Kasumi-1 (cell line): ENCODE measurements around the gene RETSAT.
"Not testable (repeated sequence)": the region's sequence is repeated elsewhere in the genome, so short reads cannot be mapped to it uniquely, and the experiment has no call there.

Experiments used
- DNase-seq, 2 experiments: peaks; one replicate each; lab custom pipeline; 2025; lab: John Stamatoyannopoulos, UW

RETSAT gene

DNA sequence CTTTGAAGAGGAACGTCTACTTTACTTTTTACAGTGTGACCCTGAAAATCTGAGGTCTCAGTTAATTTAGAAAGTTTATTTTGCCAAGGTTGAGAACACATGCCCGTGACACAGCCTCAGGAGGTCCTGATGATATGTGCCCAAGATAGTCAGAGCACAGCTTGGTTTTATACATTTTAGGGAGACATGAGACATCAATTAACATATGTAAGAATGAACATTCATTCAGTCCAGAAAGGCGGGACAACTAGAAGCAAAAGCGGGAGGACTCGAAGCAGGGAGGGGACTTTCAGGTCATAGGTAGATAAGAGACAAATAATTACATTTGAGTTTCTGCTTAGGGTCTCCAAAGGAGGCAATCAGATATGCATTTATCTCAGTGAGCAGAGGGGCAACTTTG, 23.9 kb upstream of the RETSAT start:
- DNase-seq: no peak

DNA sequence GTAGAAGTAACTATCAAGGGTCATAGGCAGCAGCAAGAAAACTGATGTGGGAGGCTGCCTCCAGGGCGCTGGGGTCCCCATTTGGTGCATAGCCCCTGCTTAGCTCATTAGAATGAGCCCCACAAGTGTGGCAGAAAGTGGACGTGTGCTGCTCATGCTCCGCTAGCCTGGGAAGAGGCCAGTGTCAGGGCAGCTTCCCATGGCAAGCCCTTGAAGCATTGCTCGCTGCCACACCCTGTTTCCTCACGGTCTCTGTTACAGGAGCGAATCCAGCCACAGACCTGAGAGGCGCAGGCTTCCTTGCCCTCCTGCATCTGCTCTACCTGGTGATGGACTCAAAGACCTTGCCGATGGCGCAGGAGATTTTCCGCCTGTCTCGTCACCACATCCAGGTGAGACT, 22.8 kb upstream of the RETSAT start:
- no peak for DNase-seq

DNA sequence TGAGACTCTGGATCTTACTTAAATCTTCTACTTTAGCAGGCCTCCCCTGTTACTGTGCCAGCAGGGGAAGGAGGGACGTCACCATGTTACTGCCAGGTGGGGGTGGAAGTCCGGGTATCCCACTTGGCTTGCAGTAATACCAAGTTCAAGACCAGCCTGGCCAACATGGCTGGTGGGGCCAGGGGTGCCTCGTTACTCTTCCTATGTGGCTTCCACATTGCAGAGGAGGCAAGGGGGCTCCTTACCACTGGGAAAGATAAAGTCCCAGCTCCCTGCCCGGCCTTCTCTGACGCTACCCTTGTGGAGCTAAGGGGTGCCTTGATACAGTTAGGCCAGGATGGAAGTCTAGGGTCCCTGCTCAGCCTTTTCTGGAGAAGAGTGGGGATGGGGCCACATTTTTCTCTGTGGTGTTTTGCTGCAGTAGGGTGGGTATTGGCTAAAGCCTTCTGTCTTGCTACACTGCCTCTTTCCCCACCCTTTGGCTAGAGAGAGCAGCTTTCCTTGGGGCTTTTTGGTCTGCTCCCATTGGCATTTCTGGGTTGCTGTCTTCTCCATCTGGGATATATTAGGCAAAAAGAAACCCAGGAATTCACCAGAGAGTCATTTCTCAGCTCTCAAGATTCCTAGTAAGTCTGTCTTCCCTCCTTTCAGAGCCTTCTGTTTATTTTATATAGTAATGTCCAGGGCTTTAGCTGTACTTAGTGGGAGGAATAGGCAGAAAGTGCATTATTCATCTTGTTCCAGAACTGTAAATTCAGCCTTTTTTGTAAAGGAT, 22.1 kb upstream of the RETSAT start:
- DNase-seq: no peak

DNA sequence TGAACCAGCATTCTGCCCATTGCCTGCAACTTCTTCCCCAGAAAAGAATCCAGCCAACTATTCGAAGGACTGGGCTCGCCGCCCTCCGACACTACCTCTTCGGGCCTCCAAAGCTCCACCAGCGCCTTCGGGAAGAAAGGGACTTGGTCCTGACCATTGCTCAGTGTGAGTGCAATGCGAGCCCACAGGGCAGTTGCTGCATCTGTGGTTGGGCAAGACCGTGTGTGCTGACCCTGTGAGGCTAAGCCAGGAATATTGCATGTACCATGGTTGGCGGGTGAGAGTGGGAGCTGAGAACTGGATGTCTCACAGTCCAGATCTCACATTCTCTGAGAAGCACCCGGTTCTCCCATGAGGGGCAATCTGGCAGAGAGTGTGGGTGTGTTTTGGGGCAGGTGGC, 16.7 kb upstream of the RETSAT start:
- no peak for DNase-seq

DNA sequence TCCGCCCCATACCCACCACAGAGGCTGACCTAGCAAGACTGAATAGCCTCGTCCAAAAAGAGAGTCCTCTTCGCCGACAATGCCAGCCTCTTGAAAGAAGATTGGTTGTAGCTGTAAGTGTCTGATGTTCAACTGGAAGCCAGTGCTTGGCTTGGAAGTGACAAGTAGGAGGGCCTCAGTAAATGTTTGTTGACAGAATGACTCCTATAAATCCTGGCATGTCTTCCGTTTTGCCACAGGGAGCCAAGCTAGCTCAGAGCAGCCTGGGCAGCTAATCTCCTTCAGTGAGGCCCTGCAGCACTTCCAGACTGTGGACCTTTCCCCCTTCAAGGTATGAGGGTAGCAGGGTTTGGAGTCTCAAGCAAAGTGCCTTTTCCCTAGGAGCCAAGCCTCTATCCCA, 15.2 kb upstream of the RETSAT start:
- no peak for DNase-seq

DNA sequence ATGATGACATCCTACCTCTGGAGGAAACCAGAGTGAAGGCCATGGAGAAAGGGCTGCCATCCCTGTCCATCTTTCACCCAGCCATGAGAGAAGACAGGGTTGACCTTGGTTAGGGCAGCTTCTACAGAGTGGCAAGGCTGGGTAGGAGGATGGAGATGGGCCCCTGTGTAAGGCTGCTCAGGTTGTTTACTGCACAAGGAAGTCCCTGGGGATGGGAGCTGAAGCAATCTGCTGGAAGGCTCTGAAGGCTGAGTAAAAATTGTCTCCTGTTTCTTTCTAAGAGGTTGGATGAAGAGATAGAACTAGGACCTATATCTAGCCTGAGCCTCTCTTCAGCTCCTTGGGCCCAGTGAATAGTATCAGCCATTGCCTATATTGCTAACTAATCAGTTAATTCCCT, 14.6 kb upstream of the RETSAT start:
- no peak for DNase-seq

DNA sequence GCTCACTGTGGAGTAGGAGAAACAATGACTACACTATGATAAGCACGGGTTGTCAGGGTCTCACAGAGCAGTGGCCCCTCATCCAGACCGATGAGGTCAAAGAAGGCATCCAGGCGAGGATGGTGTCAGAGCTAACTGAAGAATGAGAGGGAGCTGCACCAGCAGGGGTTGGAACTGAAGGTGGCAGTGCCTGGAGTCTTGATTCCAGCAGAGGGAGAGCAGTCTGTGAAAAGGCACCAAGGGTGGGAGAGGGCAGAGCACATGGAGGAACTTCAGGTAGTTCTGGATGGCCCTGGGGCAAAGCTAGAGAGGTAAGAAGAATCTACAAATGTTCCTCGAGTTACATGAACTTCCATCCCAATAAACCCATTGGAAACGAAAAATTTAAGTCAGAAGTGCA, 12.9 kb upstream of the RETSAT start:
- DNase-seq: no peak

DNA sequence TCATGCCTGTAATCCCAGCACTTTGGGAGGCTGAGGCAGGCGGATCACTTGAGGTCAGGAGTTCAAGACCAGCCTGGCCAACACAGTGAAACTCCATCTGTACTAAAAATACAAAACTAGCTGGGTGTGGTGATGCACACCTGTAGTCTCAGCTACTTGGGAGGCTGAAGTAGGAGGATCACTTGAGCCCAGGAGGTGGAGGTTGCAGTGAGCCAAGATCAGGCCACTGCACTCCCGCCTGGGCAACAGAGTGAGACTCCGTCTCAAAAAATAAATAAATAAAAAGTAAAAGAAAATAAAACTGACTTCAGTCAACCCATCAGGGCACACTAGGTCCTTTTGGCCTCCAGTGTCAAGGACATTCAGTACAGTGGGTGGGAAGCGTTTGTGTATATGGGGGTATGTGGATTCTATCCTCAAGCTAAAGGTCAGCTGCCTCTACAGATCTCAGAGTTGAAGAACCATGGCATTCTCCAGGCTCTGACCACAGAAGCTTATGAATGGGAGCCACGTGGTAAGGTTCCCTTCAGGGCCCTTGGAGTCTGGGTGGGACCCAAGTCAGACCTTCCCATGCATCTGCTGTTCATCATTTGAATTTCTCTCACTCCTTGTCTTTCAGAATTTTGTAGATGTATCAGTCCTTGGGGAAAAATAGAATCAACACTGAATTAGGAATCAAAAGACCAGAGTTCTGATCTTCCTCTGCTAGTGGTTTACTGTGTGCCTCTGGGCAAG, 8.5 kb upstream of the RETSAT start:
- not testable (repeated sequence) for DNase-seq

DNA sequence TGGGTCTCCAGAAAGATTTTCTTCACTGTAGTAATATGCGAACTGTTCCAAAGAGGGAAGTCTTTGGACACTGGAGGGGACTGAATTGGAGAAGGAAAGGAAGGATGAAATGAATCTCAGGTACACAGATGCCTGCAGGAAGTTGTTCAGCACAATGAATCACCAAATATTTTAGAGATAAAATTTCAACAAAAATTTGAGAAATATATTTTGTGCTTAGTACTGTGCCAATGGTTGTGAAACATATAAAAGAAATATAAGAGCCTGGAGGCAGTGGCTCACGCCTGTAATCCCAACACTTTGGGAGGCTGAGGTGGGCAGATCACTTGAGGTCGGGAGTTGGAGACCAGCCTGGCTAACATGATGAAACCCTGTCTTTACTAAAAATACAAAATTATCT, 3.4 kb upstream of the RETSAT start:
- no peak for DNase-seq

DNA sequence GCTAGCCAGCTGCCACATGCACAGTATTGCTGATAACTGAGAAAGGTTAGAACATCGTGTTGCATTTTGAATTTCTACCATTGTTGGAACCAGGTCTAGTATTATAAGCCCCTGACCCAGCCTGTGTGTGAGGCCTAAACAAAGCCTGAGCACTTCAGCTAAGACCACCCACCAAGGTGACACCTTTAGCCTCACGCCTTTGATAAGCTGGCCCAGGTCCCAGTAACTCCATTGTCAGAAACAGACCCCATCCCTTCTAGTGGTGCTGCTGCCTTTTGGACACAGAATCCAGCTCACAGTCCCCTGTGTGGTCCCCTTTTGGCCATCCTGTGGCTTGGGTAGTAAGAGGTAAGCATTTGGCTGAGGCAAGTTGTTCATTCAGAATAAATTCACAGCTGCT, 1.9 kb upstream of the RETSAT start:
- no peak for DNase-seq

DNA sequence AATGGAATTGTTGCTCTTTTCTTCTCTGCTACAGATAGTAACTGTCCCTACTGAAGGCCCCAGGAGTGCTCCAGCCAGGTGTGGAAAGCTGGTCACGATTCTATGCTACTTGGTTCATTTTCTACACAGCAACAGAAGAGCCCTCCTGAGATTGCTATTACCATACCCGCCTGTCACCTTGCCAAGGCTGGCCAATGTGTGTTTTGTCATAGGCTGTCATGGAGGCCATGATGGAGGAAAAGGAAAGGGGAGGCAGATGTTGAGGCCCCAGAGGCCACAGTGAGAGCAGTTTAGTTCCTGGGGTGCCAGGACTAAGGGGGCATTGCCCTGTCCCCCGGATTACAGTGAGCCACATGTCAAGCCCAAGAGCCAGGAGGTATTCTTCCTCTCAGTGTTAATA, 1.2 kb upstream of the RETSAT start:
- no peak for DNase-seq

DNA sequence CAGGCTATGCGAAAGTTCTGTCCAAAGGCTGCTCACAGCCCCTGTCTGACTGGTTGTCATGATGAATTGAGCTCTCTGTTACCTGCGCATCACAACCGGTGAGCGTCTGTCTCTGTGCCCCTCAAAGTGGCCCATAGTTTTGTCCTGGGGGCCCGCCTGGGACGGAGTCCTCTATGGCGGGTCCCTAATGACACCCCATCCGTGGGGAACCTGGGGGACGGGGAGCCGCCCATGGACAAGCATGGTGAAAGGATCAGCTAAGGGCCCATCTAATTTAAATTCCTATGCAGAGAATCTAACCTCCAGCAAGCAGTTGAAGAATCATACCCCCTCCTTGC, 714 bp upstream of the RETSAT start:
- no peak for DNase-seq

DNA sequence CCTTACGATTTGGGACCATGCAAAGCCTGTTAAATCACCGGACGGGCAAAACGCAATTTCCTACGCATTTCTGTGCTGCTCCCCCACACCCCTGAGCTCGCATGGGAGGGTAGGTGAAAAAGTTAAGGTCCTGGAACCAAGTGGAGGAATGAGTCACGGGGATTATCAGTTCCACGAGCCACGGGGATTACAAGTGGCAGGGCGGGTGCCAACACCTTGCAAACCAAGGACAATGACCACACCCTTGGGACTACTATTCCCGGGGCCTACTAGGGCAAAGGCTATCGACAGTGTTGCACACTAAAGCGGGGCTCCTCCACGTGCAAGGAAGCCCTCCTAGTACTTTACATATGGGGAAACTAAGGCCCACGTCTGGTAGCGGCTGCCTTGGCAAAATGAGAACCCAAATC, 447 bp downstream of the RETSAT start:
- DNase-seq: peak in 1 of 2 experiments; percentile 22

DNA sequence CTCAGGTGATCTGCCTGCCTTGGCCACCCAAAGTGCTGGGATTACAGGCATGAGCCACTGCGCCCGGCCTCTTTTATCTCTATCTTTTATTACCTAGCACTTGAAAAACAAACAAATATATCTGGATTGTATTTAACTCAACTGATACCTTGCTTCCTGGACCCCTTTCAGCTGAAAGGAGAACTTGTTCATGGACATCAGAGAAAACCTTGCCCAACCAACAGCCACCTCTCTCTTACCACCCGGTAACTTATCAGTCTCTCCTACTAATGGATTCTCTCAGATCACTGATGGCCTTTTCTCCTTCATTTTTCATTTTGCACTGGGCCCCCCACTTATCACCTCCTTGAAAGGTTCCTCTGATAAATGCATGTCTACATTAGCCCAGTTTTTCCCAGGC, 6.7 kb downstream of the RETSAT start:
- DNase-seq: no peak

DNA sequence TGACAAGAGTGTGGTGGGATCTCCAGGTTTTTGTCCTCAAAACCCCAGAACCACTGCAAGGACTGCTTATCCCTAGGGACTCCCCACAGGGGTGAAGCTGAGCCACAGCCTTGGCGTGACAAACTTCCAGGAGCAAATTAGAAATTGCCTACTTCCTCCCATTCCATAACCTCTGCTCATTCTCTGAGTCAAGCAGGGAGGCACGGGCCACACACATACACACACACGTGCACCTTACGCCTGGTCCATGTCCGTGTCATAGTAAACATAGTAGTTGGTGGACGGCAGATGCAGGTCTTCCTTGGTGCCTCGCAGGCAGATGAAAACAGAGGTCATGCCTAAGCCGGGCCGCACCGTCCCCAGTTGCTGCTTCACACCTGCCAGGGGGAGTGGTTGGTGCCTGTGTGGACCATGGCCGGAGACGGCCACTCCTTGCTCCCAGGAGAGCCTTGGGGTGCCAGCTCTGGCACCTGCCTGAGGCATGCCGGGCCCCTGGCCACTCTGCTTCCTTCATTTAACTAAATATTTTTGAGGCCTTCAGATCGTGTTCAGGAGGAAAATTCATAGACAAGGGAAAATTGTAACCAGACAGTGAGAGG, 9.9 kb downstream of the RETSAT start:
- no peak for DNase-seq

DNA sequence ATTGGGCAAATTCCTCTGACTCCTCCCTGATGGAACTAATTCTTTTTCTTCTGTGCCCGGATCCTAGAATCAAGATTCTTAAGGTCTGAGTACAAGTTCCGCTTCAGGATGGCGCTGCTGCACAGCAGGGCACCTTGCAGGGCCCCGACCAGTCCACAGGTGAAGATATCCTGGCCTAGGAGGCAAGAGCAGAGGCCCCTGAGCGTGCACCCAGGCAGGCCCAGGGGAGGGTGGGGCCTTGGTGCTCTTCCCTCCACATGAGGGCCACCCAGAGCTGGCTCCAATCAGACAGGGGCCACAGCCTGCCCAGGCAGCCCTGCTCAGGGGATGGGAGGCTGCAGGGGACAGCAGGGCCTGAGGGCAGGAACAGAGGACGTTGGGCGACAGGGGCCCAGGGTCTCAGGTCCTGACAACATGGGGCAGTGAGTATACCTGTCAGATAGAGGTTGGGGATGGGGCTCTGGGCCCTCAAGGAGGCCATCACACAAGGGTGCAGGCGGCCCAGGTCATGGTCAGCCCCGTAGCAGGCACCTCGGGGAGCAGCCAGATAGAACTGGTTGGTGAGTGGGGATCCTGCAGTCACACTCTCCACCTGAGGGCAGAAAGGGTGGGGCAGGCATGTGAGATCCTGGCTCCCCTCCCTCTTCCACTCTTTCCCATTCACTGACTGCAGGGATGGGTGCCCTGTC, 11.0 kb downstream of the RETSAT start:
- DNase-seq: not testable (repeated sequence)

DNA sequence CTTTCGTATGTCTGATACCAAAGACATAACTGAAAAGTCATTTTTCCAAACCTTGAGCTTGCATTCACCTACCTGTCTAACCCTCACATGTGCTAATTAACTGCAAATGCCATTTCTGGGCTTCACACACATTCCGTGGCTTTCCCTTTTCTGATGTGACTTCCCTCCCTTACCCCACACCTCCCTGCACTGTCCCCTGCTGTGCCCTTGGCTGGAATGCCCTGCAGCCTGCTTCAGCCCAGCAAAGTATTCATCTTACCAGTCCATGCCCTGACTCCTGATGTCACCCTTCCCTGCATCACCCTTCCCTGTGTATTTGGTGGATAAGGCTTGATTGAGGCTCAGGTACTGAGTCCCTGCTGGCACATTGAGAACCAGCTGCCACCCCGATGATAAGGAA, 12.2 kb downstream of the RETSAT start:
- DNase-seq: no peak

DNA sequence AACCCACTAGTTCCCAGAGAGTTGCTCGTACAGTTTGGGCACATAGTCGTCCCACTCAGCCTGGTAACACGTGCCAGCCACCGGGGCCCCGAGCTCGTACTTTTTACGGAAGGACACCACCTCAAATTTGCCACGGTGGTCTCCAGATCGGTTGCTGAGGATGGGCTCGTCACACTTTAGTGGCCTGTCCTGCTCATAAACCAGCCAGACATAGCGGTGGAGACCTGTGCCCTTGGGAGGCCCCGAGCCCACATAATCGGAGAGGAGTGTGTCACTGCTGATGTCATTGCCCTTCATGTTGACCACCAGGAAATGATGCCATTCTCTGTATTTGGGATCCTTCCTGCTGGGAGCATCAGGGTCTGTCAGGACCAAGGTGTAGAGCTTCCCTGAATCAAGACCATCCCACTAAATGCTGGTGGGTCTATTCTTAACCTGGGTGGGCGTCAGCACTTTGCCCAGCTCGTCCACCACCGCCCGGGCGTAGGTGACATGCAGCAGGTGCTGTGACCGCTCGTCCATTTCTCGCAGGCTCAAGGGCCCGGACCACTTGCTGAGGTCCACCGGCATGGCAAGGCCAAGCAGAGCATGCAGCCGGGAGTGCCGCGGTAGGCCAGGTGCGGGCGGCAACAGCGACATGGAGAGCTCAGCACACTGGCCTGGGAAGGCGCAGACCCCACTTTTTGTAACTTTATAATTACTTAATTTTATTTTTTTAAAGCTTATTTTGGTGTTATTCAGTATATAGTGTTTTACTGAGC, 12.9 kb downstream of the RETSAT start:
- no peak for DNase-seq

DNA sequence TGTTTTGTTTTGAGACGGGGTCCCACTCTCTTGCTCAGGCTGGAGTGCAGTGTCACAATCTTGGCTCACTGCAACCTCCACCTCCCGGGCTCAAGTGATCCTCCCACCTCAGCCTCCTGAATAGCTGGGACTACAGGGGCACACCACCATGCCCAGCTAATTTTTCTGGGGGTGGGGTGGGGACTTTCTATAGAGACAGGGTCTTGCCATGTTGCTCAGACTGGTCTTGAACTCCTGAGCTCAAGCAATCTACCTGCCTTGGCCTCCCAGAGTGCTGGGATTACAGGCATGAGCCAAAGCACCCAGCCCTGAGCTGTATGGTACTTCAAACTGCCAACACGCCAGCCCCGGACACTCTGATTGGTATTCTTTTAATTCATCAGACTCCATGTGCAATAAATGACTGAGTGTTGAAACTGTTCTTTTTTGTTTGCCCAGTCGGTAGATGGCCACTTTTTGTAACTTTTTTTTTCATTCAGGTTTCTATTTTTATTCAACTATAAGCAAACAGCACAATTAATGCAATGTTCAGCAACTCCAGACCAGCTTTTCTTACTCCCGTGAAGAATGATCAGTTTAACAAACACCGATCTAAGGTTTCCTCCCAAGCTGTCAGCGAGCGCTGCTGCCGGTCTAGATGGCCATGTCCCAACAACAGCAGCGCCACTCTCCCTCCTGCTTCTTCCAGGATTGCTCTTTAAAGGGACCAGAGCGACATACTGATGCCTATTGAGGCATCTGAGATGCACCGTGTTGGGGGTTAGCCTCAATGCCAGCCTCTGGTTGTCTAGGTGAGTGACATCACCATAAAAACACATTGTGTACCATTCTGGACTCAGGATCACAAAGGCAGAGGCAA, 14.1 kb downstream of the RETSAT start:
- DNase-seq: no peak

DNA sequence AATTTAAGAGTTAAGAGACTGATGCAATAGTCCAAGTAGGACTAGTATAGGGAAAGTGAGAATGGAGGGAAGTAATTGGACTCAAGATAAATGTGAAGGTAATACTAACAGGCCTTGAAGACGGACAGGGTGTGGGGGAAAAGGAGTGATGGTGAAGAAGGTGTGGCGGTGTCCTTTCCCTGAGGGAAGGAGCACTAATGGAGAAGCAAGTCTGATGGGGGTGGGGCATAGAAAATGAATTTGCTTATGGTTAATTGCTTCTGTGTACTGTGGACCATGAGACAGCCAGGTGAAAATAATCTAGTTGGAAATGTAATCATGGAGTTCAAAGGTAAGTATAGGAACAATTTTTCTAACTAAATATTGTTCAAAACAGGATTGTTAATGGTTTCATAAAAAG, 19.4 kb downstream of the RETSAT start:
- DNase-seq: no peak

DNA sequence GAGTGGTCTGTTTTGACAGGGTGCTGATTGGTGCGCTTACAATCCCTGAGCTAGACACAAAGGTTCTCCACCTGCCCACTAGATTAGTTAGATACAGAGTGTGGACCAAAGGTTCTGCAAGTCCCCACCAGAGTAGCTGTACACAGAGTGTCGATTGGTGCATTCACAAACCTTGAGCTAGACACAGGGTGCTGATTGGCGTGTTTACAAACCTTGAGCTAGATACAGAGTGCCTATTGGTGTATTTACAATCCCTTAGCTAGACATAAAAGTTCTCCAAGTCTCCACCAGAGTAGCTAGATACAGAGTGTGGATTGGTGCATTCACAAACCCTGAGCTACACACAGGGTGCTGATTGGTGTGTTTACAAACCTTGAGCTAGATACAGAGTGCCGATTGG, 20.5 kb downstream of the RETSAT start:
- not testable (repeated sequence) for DNase-seq
